ENCODE data around the gene KRTAP19-6. TPM values are rescaled to one million over a fixed set of nuclear protein-coding genes. Genes with fewer than 3 reads are reported as not detected.

Gene KRTAP19-6
- polyA plus RNA-seq, 4 donors = not detected

Other genes starting within 250 kb of the KRTAP19-6 start
- not detected for gene KRTAP26-1, start 221.5 kb downstream of the KRTAP19-6 start, polyA plus RNA-seq (ENCODE audit: insufficient read length in 4 of 4)
- not detected for gene KRTAP27-1, start 204.2 kb downstream of the KRTAP19-6 start, polyA plus RNA-seq (ENCODE audit: insufficient read length in 4 of 4)
- not detected for gene KRTAP23-1, start 193.3 kb downstream of the KRTAP19-6 start, polyA plus RNA-seq (ENCODE audit: insufficient read length in 4 of 4)
- not detected for gene KRTAP13-2, start 169.6 kb downstream of the KRTAP19-6 start, polyA plus RNA-seq (ENCODE audit: insufficient read length in 4 of 4)
- gene KRTAP13-1, start 145.8 kb downstream of the KRTAP19-6 start, polyA plus RNA-seq (ENCODE audit: insufficient read length in 4 of 4) = not detected
- not detected for gene KRTAP13-3, start 115.9 kb downstream of the KRTAP19-6 start, polyA plus RNA-seq (ENCODE audit: insufficient read length in 4 of 4)
- not detected for gene KRTAP13-4, start 111.6 kb downstream of the KRTAP19-6 start, polyA plus RNA-seq (ENCODE audit: insufficient read length in 4 of 4)
- gene KRTAP15-1, start 101.6 kb downstream of the KRTAP19-6 start, polyA plus RNA-seq (ENCODE audit: insufficient read length in 4 of 4) = not detected
- gene KRTAP19-1, start 61.5 kb downstream of the KRTAP19-6 start, polyA plus RNA-seq (ENCODE audit: insufficient read length in 4 of 4) = not detected
- gene KRTAP19-2, start 54.4 kb downstream of the KRTAP19-6 start, polyA plus RNA-seq (ENCODE audit: insufficient read length in 4 of 4) = not detected
- not detected for gene KRTAP19-3, start 49.9 kb downstream of the KRTAP19-6 start, polyA plus RNA-seq (ENCODE audit: insufficient read length in 4 of 4)
- not detected for gene KRTAP19-4, start 44.7 kb downstream of the KRTAP19-6 start, polyA plus RNA-seq (ENCODE audit: insufficient read length in 4 of 4)
- not detected for gene KRTAP19-5, start 39.7 kb downstream of the KRTAP19-6 start, polyA plus RNA-seq (ENCODE audit: insufficient read length in 4 of 4)
- not detected for gene KRTAP19-7, start 19.4 kb upstream of the KRTAP19-6 start, polyA plus RNA-seq (ENCODE audit: insufficient read length in 4 of 4)
- not detected for gene KRTAP22-2, start 48.5 kb upstream of the KRTAP19-6 start, polyA plus RNA-seq (ENCODE audit: insufficient read length in 4 of 4)
- not detected for gene KRTAP6-3, start 50.6 kb upstream of the KRTAP19-6 start, polyA plus RNA-seq (ENCODE audit: insufficient read length in 4 of 4)
- gene KRTAP6-2, start 57.0 kb upstream of the KRTAP19-6 start, polyA plus RNA-seq (ENCODE audit: insufficient read length in 4 of 4) = not detected
- not detected for gene KRTAP22-1, start 59.2 kb upstream of the KRTAP19-6 start, polyA plus RNA-seq (ENCODE audit: insufficient read length in 4 of 4)
- gene KRTAP6-1, start 72.1 kb upstream of the KRTAP19-6 start, polyA plus RNA-seq (ENCODE audit: insufficient read length in 4 of 4) = not detected
- not detected for gene KRTAP20-1, start 74.6 kb upstream of the KRTAP19-6 start, polyA plus RNA-seq (ENCODE audit: insufficient read length in 4 of 4)
- gene KRTAP20-4, start 78.8 kb upstream of the KRTAP19-6 start, polyA plus RNA-seq (ENCODE audit: insufficient read length in 4 of 4) = not detected
- not detected for gene KRTAP20-2, start 93.3 kb upstream of the KRTAP19-6 start, polyA plus RNA-seq (ENCODE audit: insufficient read length in 4 of 4)
- gene KRTAP20-3, start 101.0 kb upstream of the KRTAP19-6 start, polyA plus RNA-seq (ENCODE audit: insufficient read length in 4 of 4) = not detected
- not detected for gene KRTAP21-3, start 176.9 kb upstream of the KRTAP19-6 start, polyA plus RNA-seq (ENCODE audit: insufficient read length in 4 of 4)
- not detected for gene KRTAP21-2, start 205.4 kb upstream of the KRTAP19-6 start, polyA plus RNA-seq (ENCODE audit: insufficient read length in 4 of 4)
- gene KRTAP21-1, start 213.6 kb upstream of the KRTAP19-6 start, polyA plus RNA-seq (ENCODE audit: insufficient read length in 4 of 4) = not detected